Heart left ventricle (tissue), 16 donors: Measurements from ENCODE around the gene MAP3K7CL. TPM values are rescaled to one million over a fixed set of nuclear protein-coding genes. Genes with fewer than 3 reads are reported as not detected.

Source experiments
- ATAC-seq, 4 donors: fragments of 200-7000 bp; cut with Tn5 transposase; one replicate each; pipeline ENCODE4 v1.9.1; 2020 to 2022; ENCODE audit warnings: moderate library complexity in 4 of 4, mild to moderate bottlenecking in 3 of 4, moderate number of reproducible peaks in 1 of 4
- DNase-seq, 5 donors: peaks; one replicate each; pipeline ENCODE4 v3.0.0-alpha.2; 2020
- H3K27ac ChIP-seq, 12 donors: fragments of 200-600 bp; sonication (generic) in 4 of 12; one replicate each; pipeline versions ENCODE4 v1.5.0 to v1.8.0; 2016 to 2022; ENCODE audit warnings: mild to moderate bottlenecking in 2 of 12
- H3K27me3 ChIP-seq, 9 donors: fragments of 200-600 bp; sonication (generic) in 2 of 9; one replicate each; pipeline versions ENCODE4 v1.5.1 to v1.8.0; 2016 to 2022; ENCODE audit warnings: mild to moderate bottlenecking in 3 of 9
- H3K36me3 ChIP-seq, 9 donors: fragments of 200-600 bp; sonication (generic) in 2 of 9; one replicate each; pipeline versions ENCODE4 v1.5.0 to v1.8.0; 2018 to 2022; ENCODE audit warnings: mild to moderate bottlenecking in 2 of 9
- H3K4me1 ChIP-seq, 12 donors: fragments of 200-600 bp; sonication (generic) in 4 of 12; one replicate each; pipeline versions ENCODE4 v1.5.0 to v1.8.0; 2016 to 2022; ENCODE audit warnings: mild to moderate bottlenecking in 3 of 12
- H3K4me3 ChIP-seq, 12 donors: fragments of 200-600 bp; sonication (generic) in 4 of 12; one replicate each; pipeline versions ENCODE4 v1.5.0 to v1.8.0; 2017 to 2022; ENCODE audit warnings: mild to moderate bottlenecking in 9 of 12, moderate library complexity in 4 of 12
- H3K9me3 ChIP-seq, 12 donors: fragments of 200-600 bp; sonication (generic) in 4 of 12; one replicate each; pipeline versions ENCODE4 v1.5.0 to v1.8.0; 2016 to 2022; ENCODE audit warnings: mild to moderate bottlenecking in 1 of 12
- POLR2A ChIP-seq, 2 donors: fragments of 450-650 bp; IDR thresholded peaks; one replicate each; pipeline ENCODE4 v1.6.1; 2017; ENCODE audit warnings: antibody characterized with exemption in 2 of 2, mild to moderate bottlenecking in 2 of 2, moderate library complexity in 2 of 2
- WGBS, 4 donors: extraction: QIAGEN DNeasy Blood & Tissue Kit in 2 of 4; methylation state at CpG; one replicate each; pipeline versions ENCODE4 v1.1.5 to v1.1.7; 2013 to 2018; 5-methylcytosine and 5-hydroxymethylcytosine counted together
- intact Hi-C, 10 donors: fragments of 100-400 bp; cut with DNase I; formaldehyde crosslinking; loops; one replicate each; pipeline versions ENCODE4 v1.11.1 to v1.14.2; 2022
- polyA plus RNA-seq, 2 donors: library from polyadenylated mRNA; stranded (reverse); fragments of 200-250 nt; gene quantifications; one replicate each; pipeline ENCODE4 v1.2.3, GENCODE V29; 2013
- total RNA-seq, 9 donors: library from RNA; depleted of rRNA in 2 of 9; stranded (reverse); fragments of >200 nt in 2 of 9; fragmentation: NEBNext Ultra II Directional in 3 of 9; extraction: Animal tissue kit (Norgen Biotek cat#: 25700) in 3 of 9; gene quantifications; one replicate each; pipeline versions ENCODE4 v1.1.0 to v1.2.4, GENCODE V29; 2016 to 2023
- TF ChIP-seq, protein P1 (sequence below), 12 donors: fragments of 200-600 bp; sonication (generic) in 4 of 12; IDR thresholded peaks; one replicate each; pipeline versions ENCODE4 v1.5.0 to v1.8.0; 2018 to 2022; ENCODE audit warnings: antibody characterized with exemption in 12 of 12, mild to moderate bottlenecking in 5 of 12
- donor health status: ischemic (EF 13 %, LVEDD 7.1; RV severe dilation, severe dysfunction).
- donor health status: healthy with polysubstance abuse.
- donor health status: DM: no; HTN: yes; CAD: no.
- donor health status: DM: no; HTN: no; CAD: no.
- donor health status: ischemic (EF 25% LVEDD 6.9; RV normal size, moderate dysfunction).
- donor health status: ischemic (EF 25% LVEDD 5.7; RV mildly dilated, moderate dysfunction).
- donor health status: healthy.
- donor health status: DM: yes; HTN: yes; CAD: no.
- donor health status: ischemic (EF 35%, LVEDD 5.7; RV mildly dilated, moderate dysfunction).
- donor health status: nonischemic (EF 11% LVEDD 7.7; RV severe dilation, severe dysfunction).
- donor health status: DM: yes; HTN: yes; CAD: no.
- donor health status: PGD.
- donor health status: ischemic (EF 29% LVEDD 5.4; RV normal size, mild dysfunction).
- donor health status: nonischemic (EF 23%, LVEDD 6.1; RV moderate dilation, normal function).

MAP3K7CL gene
- total and polyA plus RNA-seq, 11 donors = 0.64 to 25.2 (median 6.3) TPM

GRCh38 chr21:29189353-29189752 lies 58.9 kb downstream of the MAP3K7CL start:
- H3K9me3 ChIP-seq = no peaks in the 10 kb centered on the region
- no peak overlapping the region for H3K27ac ChIP-seq
- no peaks in the 10 kb centered on the region for H3K27me3 ChIP-seq
- DNase-seq (no peak), ATAC-seq (no peak)
- H3K36me3 ChIP-seq = no peaks in the 10 kb centered on the region
- intact Hi-C loops = loop anchor here in 1 of 10 donors (10.0 kb wide), 1 partner anchor 105 kb away; the partner anchor contains the start of gene BACH1
- H3K4me1 ChIP-seq = peaks cover 0 to 57% (median 0%) of the 10 kb centered on the region in 12 donors
- WGBS, 4 donors = 92 to 98% (median 97%) methylated on average over 2 of the region's 2 CpGs
- TF ChIP-seq, protein P1, sequence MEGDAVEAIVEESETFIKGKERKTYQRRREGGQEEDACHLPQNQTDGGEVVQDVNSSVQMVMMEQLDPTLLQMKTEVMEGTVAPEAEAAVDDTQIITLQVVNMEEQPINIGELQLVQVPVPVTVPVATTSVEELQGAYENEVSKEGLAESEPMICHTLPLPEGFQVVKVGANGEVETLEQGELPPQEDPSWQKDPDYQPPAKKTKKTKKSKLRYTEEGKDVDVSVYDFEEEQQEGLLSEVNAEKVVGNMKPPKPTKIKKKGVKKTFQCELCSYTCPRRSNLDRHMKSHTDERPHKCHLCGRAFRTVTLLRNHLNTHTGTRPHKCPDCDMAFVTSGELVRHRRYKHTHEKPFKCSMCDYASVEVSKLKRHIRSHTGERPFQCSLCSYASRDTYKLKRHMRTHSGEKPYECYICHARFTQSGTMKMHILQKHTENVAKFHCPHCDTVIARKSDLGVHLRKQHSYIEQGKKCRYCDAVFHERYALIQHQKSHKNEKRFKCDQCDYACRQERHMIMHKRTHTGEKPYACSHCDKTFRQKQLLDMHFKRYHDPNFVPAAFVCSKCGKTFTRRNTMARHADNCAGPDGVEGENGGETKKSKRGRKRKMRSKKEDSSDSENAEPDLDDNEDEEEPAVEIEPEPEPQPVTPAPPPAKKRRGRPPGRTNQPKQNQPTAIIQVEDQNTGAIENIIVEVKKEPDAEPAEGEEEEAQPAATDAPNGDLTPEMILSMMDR (IDR thresholded peaks at IDR 0.05) = no peak
- TF ChIP-seq POLR2A (IDR thresholded peaks at IDR 0.05) = no peak
- no peak overlapping the region for H3K4me3 ChIP-seq

DNA sequence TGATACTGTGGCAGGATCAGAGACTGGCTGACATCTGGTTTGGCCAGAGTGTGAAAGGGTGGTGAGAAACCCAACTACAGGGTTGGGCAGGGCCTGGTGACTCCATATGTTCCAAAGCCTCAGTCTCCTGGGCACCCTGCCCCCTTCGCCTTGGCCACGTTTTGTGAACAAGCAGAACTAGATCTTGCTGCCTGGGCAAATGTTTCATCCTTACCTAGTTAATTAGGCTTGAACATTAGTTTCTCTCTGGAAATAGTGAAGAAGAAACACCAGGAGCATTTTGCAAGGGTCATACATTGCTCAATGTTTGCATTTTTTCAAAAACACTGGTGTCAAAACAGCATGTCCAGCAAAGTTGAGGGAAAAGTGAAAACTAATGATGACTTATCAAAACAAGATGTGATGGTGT lies 60.5 kb downstream of the MAP3K7CL start:
- no peaks in the 10 kb centered on the region for H3K9me3 ChIP-seq
- no peaks in the 10 kb centered on the region for H3K36me3 ChIP-seq
- TF ChIP-seq, protein P1 (IDR thresholded peaks at IDR 0.05) = no peak
- no peak for TF ChIP-seq POLR2A (IDR thresholded peaks at IDR 0.05)
- H3K4me3 ChIP-seq = no peak overlapping the region
- WGBS, 4 donors = 69 to 98% (median 87%) methylated on average over 2 of the region's 2 CpGs
- H3K27ac ChIP-seq = peak overlapping the region in 1 of 12 donors; percentile 71
- H3K27me3 ChIP-seq = no peaks in the 10 kb centered on the region
- peaks cover 0 to 60% (median 2%) of the 10 kb centered on the region in 12 donors for H3K4me1 ChIP-seq
- ATAC-seq (no peak), DNase-seq (peak in 1 of 5 donors; percentile 30)
- intact Hi-C loops = no loop called here

GRCh38 chr21:29193072-29193471 lies 62.6 kb downstream of the MAP3K7CL start:
- H3K9me3 ChIP-seq = no peaks in the 10 kb centered on the region
- H3K27me3 ChIP-seq = no peaks in the 10 kb centered on the region
- H3K27ac ChIP-seq = peak overlapping the region in 9 of 12 donors; percentile 34 to 80 (median 57)
- H3K4me3 ChIP-seq = peak overlapping the region in 9 of 12 donors; percentile 5 to 57 (median 43)
- TF ChIP-seq, protein P1 (IDR thresholded peaks at IDR 0.05) = no peak
- TF ChIP-seq POLR2A (IDR thresholded peaks at IDR 0.05) = no peak
- H3K4me1 ChIP-seq = peaks cover 0 to 57% (median 0%) of the 10 kb centered on the region in 12 donors
- intact Hi-C loops = no loop called here
- WGBS, 4 donors = 33 to 60% (median 48%) methylated on average over 10 of the region's 10 CpGs
- H3K36me3 ChIP-seq = no peaks in the 10 kb centered on the region
- peak in 3 of 5 donors; percentile 36 to 63 (median 47) for DNase-seq
- ATAC-seq = peak in 3 of 4 donors; percentile 48 to 59 (median 53)

DNA sequence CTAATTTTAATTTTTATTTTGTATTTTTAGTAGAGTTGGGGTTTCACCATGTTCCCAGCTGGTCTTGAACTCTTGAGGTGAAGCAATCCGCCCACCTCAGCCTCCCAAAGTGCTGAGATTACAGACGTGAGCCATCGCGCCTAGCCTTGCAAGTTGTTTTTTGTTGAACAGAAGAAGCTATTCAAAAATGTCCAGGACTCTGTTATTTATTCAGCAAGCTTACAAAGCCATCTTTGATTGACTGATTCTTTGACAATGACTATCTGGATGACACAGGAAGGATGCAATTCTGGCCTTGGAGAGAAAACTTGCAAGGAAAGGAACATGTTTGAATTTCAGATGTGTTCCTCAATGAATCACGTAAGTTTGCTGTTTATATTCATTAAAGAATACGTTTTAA lies 63.5 kb downstream of the MAP3K7CL start:
- DNase-seq (no peak), ATAC-seq (no peak)
- 72 to 90% (median 82%) methylated on average over 6 of the region's 6 CpGs for WGBS, 4 donors
- Histone ChIP-seq H3K4me3 (peak overlapping the region in 9 of 12 donors; percentile 5 to 57 (median 43)), H3K9me3 (peaks cover 0 to 2% (median 0%) of the 10 kb centered on the region in 12 donors), H3K27ac (peak overlapping the region in 8 of 12 donors; percentile 50 to 93 (median 61)), H3K4me1 (peaks cover 0 to 55% (median 0%) of the 10 kb centered on the region in 12 donors), H3K27me3 (no peaks in the 10 kb centered on the region), H3K36me3 (no peaks in the 10 kb centered on the region)
- TF ChIP-seq, protein P1 (IDR thresholded peaks at IDR 0.05) = no peak
- intact Hi-C loops = no loop called here
